ENCODE data around the gene IL13RA1.
"Not testable (repeated sequence)": the region's sequence is repeated elsewhere in the genome, so short reads cannot be mapped to it uniquely, and the experiment has no call there.

Gene IL13RA1

GRCh38 chrX:118726887-118727685, at the start of gene IL13RA1:
Gene IL13RA1, plus strand, starts transcription at chrX:118727606. Its CDS starts 33 bp downstream, at chrX:118727639.
- DNase-seq = peak; percentile 35

- no peak for DNase-seq
These were observed 48.1 kb upstream of the IL13RA1 start for GRCh38 chrX:118679290-118679689.

- DNase-seq = no peak
These were observed 45.0 kb upstream of the IL13RA1 start for GRCh38 chrX:118682258-118683014.

DNA sequence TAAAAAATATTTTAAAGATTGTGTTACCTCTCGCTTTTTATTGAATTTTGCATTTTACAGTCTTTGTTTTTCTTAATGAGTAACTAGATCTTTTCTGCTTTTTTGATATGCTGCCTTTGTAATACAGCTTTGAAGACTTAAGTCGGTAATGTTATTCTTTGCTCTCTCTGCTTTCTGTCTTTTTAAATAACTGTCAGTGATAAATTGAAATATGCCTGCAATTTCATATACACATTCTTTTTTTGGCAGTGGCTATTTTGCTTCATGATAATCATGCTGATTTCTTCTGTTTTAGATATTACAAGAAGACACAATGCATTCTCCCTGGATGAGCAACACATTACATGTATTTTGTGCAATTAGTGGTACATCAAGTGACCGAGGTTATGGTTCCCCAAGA, 42.0 kb upstream of the IL13RA1 start:
- no peak for DNase-seq

DNA sequence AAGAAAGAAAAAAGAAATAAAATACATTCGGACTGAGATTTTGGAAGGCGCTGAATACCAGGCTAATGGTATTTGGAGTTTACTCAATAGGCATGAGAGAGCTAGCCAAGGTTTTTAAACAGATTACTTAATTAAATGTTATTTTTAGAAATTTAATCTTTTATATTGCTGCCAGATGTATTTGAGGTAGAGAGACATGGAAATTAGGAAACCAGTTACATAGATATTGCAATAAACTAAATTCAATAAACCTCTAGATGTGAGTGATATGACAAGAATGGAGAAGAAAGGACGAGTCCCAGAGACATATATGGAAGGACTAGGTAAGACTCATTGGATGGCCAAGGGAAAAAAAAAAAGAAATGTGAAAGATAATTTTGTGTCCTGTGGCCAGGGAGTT, 38.5 kb upstream of the IL13RA1 start:
- DNase-seq = no peak

GRCh38 chrX:118693843-118694242, 33.6 kb upstream of the IL13RA1 start:
- no peak for DNase-seq

DNA sequence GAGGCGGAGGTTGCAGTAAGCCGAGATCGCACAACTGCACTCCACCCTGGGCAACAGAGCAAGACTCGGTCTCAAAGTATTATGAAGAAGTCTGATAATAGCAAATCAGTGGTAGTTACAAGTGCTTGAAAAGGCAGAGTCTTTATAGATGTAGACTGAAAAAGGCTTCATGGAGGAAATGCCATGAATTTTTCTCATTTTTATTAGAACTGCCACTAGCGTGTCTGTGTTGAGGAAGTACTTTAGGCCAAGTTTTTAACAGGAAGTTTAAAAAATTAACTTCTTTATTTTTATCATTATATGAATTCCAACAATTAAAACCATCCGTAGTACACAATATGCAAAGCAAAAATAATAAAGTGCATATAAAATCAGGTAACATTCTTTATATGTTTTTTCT, 32.8 kb upstream of the IL13RA1 start:
- DNase-seq = no peak

- no peak for DNase-seq
These were observed 28.8 kb upstream of the IL13RA1 start for GRCh38 chrX:118698516-118699170.

GRCh38 chrX:118702741-118703140, 24.7 kb upstream of the IL13RA1 start:
- DNase-seq = no peak

DNA sequence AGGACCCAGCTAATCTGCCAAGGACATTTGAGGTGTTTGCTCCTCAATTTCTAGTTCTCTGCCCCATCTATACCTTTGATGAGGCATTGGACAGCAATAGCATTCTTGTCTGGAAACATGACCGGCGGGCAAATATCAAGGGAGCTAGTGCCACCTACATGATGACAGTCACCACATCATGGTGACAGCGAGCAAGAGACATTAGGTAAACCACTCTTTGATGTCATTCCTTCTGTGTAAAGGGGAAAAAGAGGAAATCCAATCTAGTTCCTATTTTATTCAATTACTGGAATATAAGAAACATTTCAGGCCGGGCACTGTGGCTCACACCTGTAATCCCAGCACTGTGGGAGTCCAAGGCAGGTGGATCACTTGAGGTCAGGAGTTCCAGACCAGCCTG, 20.7 kb upstream of the IL13RA1 start:
- no peak for DNase-seq

DNA sequence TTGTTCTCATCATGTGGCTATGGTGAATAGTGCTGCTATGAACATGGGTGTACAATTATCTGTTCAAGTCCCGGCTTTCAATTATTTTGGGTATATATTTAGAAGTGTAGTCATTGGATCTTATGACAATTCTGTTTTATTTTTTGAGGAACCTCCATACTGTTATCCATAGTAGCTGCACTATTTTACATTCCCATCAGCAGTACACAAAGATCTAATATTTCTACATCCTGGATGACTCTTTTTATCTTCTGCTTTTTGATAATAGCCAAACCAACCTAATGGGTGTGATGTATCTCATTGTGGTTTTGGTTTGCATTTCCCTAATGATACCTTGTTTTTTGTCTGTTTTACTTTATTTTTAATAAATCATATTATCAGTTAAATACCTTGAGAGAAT, 12.9 kb upstream of the IL13RA1 start:
- no peak for DNase-seq

DNA sequence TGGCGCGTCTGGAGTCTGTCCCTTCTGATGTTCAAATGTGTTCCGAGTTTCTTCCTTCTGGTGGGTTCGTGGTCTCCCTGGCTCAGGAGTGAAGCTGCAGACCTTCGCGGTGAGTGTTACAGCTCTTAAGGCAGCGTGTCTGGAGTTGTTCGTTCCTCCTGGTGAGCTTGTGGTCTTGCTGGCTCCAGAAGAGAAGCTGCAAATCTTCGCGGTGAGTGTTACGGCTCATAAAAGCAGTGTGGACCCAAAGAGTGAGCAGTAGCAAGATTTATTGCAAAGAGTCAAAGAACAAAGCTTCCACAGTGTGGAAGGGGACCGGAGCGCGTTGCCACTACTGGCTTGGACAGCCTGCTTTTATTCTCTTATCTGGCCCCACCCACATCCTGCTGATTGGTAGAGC, 11.5 kb upstream of the IL13RA1 start:
- not testable (repeated sequence) for DNase-seq

GRCh38 chrX:118716833-118717232, 10.6 kb upstream of the IL13RA1 start:
- DNase-seq = not testable (repeated sequence)

DNA sequence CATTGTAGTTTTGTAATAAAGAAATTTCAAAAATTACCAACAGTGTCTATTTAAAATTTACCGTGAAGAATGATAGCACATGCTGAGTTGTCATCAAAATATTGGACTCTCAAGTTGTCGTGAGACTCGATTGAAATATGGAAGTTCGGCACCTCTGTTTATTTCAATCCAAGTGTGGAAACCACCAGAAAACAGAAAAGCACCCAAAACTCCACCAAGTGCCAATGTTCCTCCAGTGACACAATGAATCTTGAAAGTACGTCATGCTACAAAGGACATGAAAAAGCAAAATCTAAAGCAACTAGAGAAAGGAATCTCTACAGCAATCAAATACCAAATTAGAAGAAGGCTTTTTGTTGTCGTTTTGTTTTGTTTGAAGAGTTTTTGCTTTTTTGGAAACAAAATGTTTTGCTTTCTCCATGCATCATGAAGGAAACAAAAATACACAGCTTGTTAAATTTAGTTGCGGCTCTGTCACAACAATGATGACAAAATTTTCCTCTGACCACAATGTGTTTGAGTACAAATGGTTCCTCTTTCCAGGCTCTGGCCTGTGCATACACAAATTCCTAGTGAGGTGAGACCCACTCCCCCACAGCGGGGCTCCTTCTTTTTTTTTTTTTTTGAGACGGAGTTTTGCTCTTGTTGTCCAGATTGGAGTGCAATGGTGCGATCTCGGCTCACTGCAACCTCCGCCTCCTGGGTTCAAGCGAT, 9.6 kb upstream of the IL13RA1 start:
- DNase-seq = no peak

- no peak for DNase-seq
These were observed 8.7 kb upstream of the IL13RA1 start for GRCh38 chrX:118718737-118719136.

DNA sequence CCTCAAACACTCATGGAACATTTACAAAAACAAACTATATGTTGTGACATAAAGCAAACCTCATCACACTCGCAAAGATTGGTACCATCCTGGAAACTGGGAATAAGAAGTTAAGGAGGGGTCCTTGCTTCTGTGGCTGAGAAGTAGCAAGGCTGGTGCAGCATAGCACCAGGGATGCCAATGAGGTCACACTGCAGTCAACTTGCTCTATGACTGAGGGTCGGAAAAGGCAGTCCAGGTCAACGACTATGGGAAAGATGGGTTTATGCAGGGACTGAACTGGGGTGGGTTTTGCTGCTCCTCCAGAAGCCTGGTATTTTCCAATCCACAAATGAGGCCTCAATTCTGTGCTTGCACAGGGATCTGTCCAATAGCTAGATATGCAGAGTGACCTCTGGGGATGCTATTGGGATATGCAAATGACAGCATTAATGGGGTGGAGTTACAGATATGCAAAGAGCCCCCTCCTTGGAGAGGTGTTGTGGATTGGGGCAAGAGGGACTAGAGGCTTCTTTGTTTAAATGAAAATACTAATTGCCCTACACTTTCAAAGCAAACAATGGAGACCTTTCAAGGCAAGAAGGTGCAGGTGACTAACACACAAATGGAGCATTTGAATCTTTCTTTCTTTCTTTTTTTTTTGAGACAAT, 7.2 kb upstream of the IL13RA1 start:
- DNase-seq = no peak

- DNase-seq = no peak
These were observed 4.0 kb upstream of the IL13RA1 start for GRCh38 chrX:118723376-118723775.

- no peak for DNase-seq
These were observed 3.0 kb upstream of the IL13RA1 start for GRCh38 chrX:118724365-118724764.

- no peak for DNase-seq
These were observed 2.6 kb upstream of the IL13RA1 start for GRCh38 chrX:118724775-118725174.

- no peak for DNase-seq
These were observed 1.0 kb upstream of the IL13RA1 start for GRCh38 chrX:118726396-118726795.

GRCh38 chrX:118727686-118728339, 407 bp downstream of the IL13RA1 start:
- no peak for DNase-seq

Data from cortex of kidney (tissue), 1 donor.